RCC 7860 (cell line): ENCODE data around the gene KRT14.
"Not testable (repeated sequence)": the region's sequence is repeated elsewhere in the genome, so short reads cannot be mapped to it uniquely, and the experiment has no call there.

Experiments
- DNase-seq: peaks from one replicate; pipeline ENCODE4 v3.0.0-alpha.2; 2015; ENCODE audit warnings: low spot score
- FAIRE-seq: peaks from 2 replicates; lab custom pipeline; 2012; peaks lifted over from hg19 to GRCh38; lab: Jason Lieb, UNC

Gene KRT14

DNA sequence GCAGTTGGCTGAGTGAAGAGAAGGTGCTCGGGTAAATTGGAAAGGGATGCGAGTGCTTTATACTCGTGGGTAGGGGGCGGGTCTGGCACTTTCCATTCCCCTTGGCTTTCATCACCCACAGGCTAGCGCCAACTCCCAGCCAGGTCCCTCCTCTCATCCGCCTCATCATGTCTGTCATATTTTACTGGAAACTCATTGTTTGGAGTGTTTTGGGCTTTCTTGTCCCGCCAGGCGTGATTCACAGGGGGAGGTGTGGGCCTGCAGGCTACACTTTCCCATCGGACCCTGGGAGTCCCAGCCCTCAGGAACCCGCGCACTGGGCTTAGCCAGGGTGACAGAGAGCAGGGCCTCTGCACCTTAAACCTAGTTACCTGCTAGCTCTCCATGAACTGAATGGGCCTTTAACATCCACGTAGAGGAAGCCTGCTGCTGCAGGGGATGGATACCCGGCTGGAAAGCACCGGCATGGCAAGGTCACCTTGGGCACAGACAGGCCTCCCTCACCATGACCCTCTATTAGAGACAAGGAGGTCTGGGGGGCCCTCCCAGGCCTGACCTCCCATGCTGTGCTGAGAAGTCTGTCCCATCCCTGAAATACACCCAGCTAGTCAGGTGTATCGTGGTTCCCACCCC lies at the start of gene KRT14:
KRT14 (minus strand) TSS at position 33 of the 633 bp plus-strand sequence. CDS start 61 bp downstream, outside the sequence.
- FAIRE-seq (no peak), DNase-seq (no peak)

DNA sequence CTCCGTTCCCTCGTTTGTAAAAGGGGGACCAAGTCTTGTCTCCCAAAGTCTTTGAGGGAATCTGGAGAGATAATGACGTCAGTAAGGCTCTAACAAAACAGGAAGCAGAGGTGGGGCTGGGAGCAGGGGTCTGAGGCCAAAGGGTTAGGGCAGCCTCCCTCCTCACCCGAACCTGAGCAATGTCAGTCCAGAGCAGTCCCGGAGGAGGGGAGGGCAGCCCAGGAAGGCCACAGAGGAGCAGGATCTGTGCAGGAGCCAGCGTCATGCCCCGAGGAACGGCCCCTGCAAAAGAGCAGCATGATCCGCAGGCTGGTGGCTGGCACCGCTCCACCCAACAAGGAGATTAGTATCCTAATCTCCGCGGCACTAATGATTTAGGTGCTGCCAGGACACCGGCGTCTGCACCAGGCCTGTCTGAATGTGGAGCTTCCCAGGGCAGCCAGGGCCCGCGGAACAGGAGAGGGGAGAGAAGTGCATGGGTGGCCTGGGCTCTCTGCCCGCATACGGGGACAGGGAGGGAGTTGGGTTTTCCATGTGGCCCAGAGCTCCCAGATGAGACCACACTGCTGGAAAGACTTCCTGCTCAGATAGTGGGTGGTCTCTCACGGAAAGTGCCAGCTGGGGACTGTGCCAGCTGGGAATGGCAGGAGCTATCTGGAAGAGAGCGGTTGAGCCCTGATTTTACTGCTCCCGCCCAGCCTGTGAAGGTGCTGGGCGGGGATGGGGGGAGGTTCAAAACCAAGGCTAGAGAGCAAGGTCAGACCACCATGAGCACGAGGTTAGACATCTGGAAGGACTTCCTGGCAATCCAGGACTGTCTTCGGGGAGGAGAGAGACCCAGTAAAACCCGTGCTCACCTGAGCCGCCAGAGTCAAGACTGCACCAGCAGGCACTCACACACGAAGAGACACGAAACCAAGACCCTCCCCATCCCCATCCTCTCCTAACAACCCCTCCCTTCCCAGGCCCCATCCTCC lies 48.7 kb upstream of the KRT14 start:
- FAIRE-seq (no peak), DNase-seq (no peak)

DNA sequence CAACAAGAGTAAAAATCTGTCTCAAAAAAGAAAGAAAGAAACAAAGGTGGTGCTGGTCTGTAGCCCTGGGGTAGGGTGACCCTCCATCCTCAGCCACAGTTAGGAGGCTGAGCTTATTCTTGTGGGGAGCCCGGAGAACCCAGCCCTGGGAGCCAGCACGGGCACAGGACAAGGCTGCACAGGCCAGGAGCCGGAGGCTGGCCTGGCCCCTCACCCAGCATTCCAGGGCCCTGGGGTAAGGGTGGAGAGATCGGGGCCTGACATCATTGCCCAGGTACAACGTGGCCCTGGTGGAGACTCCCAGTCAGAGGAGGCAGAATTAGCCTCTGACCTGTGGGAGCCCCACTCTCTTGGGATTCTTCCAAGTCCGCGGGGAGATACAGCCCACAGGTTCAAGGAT lies 47.9 kb upstream of the KRT14 start:
- FAIRE-seq (no peak), DNase-seq (no peak)

DNA sequence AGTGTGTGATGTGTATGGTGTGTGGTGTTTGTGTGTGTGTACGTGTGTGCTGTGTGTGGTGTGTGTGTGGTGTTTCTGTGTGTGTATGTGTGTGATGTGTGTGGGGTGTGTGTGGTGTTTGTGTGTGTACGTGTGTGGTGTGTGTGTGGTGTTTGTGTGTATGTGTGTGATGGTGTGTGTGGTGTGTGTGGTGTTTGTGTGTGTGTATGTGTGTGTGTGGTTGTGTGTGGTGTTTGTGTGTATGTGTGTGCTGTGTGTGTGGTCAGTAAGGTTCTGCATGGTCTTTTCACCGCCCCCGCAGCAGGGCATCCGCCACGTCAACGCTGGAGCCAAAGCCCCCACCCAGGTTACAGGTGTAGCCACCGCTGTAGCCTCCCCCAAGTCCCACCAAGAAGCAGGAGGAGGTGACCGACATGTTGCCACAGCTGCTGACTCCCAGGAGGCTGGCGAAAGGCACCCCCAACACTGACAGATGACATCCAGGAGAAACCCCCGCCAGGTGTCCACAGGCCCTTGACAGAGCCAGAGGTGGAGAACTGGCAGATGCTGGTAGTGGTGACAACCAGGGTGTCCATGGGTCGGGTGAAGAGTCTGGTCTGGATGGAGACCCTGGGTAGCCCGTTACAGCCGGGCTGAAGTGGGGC lies 47.0 kb upstream of the KRT14 start:
- DNase-seq (no peak), FAIRE-seq (no peak)

DNA sequence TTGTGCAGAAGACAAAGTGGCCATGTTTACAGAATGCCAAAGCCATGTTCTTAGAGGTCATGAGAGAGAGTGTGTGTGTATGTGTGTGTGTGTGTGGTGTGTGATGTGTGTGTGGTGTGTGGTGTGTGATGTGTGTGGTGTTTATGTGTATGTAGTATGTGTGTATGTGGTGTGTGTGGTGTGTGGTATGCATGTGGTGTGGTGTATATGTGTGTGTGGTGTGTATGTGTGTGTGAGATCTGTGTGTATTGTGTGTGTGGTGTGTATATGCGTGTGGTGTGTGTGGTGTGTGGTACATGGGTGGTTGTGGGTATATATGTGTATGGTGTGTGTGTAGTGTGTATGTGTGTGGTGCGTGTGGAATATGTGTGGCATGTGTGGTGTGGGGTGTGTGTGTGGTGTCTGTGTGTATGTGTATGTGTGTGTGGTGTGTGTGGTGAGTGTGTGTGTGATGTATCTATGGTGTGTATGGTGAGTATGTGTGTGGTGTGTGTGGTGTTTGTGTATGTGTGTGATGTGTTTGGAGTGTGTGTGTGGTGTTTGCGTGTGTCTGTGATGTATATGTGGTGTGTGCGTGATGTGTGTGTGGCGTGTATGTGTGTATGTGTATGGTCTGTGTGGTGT lies 45.9 kb upstream of the KRT14 start:
- FAIRE-seq (no peak), DNase-seq (no peak)

DNA sequence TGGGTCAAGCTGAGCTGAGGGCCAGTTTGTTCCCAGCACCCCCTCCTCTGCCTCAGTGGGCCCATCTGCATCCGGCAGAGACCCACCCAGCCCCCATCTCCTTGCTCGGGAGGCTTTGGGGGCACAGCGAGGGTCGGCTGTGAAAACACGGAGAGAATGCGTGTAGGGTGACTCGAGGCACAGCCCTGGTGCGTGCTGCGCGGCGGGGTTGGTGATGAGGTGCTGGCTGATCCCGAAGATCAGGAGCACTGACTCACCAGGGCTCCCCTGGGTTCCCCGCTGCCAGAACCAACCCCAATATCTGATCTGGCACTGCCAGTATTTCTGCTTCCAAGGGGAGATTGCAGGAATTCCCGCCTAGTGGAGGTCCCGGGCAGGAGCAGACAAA lies 45.2 kb upstream of the KRT14 start:
- FAIRE-seq = no peak
- no peak for DNase-seq

DNA sequence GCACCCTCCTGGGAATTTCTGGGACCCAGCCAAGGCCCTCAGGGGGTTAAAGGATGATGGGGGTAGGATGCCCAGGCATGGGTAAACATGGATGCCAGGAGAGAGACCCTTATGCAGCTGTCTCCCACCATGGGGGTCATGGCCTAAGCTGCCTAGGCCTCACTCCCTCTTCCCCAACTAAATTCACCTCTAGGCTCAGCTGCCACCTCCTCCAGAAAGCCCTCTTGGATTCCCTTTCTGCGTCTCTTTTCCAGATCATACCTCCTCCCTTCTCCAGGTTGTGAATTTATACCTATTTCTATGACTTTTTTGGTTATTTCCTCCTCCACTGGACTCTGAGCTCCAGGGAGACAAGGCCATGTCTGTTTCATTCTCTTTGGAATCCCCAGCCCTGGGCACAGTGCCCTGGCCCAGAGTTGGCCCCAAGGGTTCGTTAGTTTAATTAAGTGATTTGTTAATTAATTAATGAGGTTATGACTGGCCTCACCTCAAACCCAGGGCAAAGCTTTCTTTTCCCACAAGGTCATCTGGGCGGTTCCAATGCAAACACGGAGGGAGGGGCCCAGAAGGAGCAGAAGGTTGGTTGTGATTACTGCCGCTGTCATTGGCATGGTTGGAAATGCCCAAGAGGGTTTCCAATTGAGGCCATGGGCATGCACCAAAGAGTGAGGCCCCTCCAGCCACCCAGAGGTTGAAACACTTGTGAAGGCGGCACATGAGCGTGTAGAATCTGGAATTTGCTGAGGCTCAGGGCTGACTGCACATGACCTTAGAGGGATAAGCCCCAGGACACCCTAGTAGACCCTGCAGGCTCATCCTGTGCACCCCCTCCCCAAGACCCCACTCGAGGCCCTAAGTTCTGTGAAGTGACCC lies 44.6 kb upstream of the KRT14 start:
- DNase-seq = no peak
- FAIRE-seq = no peak

DNA sequence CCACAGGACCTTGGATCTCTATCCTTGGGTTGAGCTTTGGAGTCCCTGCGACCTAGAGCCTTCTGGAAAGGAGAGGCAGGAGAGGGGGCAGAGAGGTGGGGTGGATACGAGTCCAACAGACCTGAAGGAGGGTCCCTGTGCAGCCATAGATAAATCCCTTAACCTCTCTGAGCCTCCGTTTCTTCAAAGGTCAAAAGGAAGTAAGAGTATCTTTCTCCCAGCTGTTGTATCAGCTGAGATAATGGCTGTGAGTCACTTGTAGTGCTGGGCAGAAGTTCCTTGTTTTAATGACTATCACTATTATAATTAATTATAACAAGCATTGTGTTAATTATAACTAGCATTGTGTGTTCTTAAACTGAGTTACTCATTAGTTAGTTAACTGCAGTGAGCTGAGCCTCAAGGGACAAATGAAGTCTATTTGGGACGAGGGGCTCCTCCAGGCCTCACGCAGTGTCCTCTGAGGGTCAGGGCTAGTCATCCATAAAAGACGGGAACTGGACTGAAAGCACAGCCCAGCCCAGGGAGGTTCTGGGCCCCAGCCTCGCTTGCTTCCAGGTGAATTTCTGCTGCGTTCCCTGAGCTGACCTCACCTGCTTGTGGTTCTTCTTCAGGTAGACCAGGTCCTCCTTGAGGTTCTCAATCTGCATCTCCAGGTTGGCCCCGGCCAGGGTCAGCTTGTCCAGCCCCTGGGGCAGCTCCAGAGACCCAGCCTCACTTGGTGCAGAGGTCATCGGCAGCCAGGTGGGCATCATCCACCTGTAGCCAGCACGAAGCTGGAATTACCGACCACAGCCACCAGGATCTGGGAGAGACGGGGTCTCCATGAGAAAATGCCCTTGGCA lies 43.4 kb upstream of the KRT14 start:
- FAIRE-seq (no peak), DNase-seq (no peak)

DNA sequence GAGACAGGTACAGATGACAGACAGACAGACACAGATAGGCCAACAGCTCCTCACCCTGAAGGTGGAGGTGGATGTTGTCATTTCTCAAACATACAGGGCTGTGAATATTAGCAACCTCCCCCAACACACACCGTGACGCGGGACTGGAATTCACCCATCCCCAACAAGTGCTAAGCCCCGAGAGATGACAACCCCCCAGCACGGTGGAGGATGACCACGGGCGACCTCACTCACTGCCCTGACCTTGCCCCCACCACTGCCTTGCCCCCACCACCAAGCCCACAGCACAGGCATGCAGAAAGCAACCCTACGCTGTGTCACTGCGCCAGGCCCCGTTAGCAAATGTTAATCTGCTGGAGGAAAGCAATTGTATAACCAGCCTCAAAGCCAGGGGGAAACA lies 42.6 kb upstream of the KRT14 start:
- FAIRE-seq (no peak), DNase-seq (no peak)

DNA sequence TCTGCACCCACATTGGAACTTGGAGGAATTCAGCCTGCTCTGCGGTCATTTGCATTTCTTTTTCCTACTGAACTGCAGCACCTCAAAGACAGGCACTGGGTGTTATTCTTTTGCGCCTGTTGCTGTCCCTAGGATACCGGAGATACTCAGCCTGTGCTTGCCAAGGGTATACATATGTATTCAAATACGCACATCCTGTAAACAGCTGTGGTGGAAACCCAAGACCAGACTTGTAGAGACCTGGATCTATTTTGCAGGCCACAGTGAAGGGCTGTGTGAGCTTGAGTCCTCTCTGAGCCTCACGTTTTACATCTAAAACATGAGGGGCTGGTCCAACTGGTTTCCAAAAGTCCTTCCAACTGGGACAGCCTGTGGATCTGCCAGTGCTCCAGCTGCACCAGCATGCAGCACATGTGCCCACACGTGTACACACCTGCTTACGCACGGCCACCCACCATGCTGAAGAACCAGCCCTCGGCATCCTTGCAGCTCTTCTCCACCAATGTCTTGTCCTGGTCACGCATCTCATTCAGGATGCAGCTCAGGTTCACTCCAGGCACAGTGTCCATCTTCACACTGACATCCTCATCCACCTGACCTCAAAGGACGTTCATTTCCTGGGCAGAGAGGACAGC lies 42.0 kb upstream of the KRT14 start:
- not testable (repeated sequence) for FAIRE-seq, DNase-seq

DNA sequence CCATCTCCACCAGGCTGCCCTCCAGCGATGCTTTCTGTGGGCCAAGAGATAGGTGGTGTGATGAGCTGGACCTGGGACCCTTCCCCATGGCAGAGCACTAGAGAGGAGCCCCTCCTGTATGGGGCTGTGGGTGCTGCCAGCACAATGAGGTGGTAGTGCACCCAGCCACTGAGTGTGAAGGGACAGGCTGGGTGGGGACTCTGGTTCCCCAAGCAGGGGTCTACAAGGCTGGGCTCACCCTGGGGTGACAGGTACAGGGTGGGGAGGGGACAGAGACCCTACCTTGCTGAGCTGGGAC lies 41.3 kb upstream of the KRT14 start:
- not testable (repeated sequence) for DNase-seq, FAIRE-seq

DNA sequence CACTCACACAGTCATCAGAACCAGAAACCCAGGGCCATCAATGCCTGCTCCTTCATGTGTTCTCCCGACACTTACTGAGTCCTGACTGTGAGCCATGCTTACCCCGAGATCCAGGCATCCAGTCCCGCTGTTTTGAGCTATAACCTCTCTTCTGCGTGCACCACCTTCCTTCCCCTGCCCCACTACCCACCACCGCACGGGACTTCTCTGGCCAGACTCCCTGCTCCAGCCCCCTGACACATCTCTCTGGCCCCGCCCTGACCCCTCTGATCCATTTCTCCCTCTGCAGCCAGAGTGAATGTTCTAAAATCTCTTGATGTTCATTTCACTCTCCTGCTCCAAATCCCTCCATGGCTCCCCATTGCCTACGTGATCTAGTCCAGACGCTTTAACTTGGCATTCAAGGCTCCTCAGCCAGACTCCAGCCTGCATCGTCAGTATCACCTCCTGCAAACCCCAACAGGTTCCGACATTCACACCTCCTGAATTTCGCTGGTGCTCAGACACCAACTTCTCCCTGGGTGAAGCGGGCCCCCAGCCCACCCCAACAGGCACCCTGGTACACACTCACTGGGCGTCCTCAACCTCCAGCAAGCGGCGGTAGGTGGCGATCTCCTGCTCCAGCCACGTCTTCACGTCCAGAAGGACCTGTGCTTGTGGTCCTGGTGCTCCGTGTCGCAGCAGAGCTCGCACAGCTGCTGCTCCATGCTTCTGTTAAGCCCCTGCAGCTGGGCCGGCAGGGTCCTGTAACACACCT lies 40.8 kb upstream of the KRT14 start:
- FAIRE-seq (no peak), DNase-seq (no peak)

DNA sequence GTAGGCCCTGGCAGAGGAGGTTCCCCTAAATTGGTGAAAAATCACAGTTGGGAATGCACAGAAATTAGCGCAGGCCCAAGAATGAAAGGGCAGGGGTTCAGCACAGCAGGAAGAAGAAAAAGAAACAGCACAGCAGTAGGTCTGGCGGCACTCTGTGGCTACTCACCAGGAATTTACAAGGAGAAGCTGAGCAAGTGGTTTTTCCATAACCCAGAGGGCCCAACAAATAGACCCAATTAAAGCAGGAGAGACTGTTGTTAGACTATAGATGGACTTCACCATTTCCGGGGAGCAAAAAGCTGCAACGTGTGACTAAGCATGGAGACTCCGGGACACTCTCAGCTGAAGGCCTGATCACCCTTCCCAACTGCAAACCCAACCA lies 40.2 kb upstream of the KRT14 start:
- FAIRE-seq, DNase-seq: not testable (repeated sequence)

DNA sequence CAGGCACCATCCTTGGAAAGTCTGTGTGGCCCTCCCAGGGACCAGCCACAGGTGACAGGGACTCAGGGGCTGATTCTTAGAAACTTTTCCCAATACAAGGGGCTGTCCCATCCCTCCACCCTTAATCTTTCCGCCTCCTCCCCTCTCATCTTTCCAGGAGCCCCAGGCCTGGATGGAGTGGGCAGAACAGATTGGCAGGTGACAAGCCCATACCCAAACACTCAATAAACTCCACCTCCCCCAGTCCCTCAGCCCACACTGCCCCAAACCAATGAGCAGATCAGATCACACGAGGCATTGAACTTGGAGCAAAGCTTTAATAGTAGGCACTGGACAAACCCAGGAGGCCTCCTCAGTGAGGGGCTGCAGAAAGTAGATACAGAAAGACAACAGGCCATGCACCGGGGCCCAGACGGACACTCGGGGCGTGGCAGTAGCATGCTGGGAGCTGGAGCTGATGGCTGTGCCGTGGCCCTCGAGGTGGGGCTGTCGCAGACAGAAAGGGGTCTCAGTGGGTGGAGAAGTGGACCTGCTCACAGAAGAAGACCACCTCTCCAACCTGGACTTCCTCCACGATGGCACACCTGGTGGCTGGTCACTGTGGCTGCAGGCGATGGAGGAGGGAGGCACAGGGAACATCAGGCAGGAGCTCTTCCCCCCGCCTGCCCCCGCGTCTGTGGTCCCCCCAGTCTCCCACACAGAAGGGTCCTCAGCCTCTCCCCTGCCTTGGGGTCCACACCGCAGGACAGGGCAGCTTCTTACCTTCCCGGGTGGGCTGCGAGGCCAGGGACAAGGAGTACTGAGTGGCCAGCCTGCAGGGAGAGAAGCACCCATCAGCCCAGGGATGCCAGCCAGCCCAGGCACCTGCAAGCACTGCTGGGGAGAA lies 39.6 kb upstream of the KRT14 start:
- FAIRE-seq, DNase-seq: not testable (repeated sequence)

DNA sequence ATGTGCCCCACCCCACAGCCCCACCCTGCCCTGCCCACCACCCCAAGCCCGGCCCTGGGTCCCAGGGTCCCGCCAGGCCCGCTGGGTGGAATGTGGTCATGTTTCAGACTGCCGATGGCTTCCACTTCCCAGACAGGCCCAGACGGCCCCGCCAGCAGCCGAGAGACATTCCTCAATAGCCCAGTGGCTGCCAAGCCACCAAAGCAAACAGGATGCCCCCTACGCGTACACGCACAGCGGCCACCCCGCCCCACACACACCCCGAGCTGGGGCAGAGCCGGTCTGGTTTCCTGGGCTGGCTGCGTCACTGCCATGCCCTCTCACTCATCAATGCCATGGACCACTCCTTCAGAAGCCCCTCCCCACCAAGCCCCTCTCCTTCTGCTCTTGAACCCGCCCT lies 38.9 kb upstream of the KRT14 start:
- no peak for FAIRE-seq

DNA sequence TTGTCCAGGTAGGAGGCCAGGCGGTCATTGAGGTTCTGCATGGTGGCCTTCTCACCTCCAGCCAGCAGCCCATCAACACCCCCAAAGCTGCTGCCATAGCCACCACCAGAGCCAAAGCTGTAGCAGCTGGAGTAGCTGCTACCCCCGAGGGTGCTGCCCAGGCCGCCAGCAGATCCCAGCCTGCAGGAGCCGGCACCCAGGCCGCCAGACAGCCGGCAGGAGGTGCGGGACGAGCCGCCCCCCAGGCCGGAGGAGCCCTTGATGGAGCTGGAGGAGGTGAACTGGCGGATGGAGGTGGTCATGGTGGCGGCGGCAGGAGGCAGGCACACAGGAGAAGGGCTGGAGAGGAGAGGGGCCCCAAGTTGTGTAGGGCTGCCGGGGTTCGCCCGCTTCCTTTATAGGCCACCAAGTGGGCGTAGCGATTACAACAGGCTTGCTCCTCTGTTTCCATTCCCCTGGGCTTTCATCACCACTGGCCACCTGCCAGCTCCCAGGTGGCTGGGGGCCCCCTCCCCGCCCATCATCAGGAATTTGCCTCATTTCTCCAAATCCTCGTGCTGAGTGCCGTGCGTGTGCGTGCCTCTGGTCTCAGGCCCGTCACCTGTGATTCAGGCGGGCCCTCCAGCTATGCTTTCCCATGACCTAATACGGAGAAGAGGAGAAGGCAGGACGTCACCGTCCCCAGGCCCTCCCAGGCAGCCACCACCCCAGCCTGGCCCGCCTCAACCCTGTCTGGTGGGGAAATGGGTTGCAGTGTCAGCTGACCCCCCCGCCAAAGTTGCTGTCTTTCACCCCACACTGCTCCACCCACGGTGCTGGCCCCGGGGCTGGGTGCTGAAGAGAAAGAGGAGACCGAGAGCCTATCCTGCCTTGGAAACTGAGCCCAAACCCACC lies 37.8 kb upstream of the KRT14 start, which contains the start of gene KRT17:
KRT17 (minus strand) TSS at position 368 of the 894 bp plus-strand sequence; CDS start at position 302, 66 bp downstream.
- DNase-seq = no peak
- FAIRE-seq = no peak

More for the DNA sequence above, 38.9 kb upstream of the KRT14 start:
- DNase-seq = no peak
